HL-60 (cell line): ENCODE data around the gene RXRG.

ENCODE experiments used
- DNase-seq, 2 experiments: peaks; one replicate each; pipeline ENCODE4 v3.0.0-alpha.2; 2010 to 2020; ENCODE audit warnings: low read depth in 1 of 2, low spot score in 1 of 2
- H3K27ac ChIP-seq: fragments of 250-450 bp; sonication (Bioruptor Pico); replicated peaks from 2 replicates; pipeline ENCODE4 v1.5.1; 2020; ENCODE audit warnings: mild to moderate bottlenecking, moderate library complexity
- H3K27me3 ChIP-seq: fragments of 250-450 bp; sonication (Bioruptor Pico); 2 replicates; pipeline ENCODE4 v1.5.1; 2021; ENCODE audit warnings: mild to moderate bottlenecking, moderate library complexity; ENCODE audit not compliant: insufficient read depth, poor library complexity, severe bottlenecking
- H3K4me3 ChIP-seq: replicated peaks from 2 replicates; pipeline ENCODE4 v1.5.1; 2011; ENCODE audit warnings: mild to moderate bottlenecking, control low read depth, low read length; ENCODE audit not compliant: insufficient read depth
- GABPA ChIP-seq: IDR thresholded peaks from 2 replicates; pipeline ENCODE4 v1.6.1; 2012; ENCODE audit warnings: low read depth
- POLR2AphosphoS5 ChIP-seq: IDR thresholded peaks from 2 replicates; pipeline ENCODE4 v1.6.1; 2012; ENCODE audit warnings: low read depth
- SPI1 ChIP-seq: IDR thresholded peaks from 2 replicates; pipeline ENCODE4 v1.6.1; 2012; ENCODE audit warnings: low read depth, mild to moderate bottlenecking, borderline replicate concordance
- TF ChIP-seq, protein P1 (sequence below): IDR thresholded peaks from 2 replicates; pipeline ENCODE4 v1.6.1; 2012; ENCODE audit warnings: low read depth; ENCODE audit not compliant: insufficient replicate concordance
- TF ChIP-seq, protein P2 (sequence below): IDR thresholded peaks from one replicate; pipeline ENCODE4 v1.5.1; 2011; ENCODE audit warnings: low read length, control low read depth, inconsistent platforms; ENCODE audit not compliant: insufficient read depth

RXRG gene

DNA sequence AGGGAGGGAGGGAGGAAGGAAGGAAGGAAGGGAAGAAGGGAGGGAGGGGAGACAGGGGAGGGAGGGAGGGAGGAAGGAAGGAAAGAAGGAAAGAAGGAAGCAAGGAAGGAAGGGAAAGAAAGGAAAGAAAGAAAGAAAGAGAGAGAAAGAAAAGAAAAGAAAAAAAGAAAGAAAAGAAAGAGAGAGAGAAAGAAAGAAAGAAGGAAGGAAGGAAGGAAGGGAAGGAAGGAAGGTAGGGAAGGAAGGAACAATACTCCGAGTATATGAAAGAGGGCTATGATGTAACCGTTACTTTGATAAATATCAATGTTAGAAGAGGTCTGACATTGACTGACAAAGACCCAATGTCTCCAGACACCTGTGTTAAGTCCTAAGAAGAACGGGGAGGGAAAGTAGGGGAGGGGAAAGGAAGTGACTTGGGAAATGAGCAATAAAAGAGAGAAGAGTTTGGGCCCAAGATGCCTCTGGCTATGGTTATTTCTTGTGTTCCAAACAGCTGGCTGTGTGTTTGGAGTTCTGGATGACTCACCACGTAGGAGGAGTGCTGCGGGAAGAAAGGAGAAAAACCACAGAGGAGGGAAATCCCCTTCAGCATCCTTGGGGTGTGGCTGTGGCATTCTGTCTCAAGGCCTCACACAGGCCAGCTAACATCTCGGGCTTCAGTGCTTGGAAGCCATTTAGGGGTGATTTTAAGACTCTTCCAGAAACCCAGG is 37.0 kb upstream of the RXRG start:
- no peak overlapping the region for H3K4me3 ChIP-seq
- peaks cover under 1% of the 10 kb centered on the region for H3K27me3 ChIP-seq
- DNase-seq: no peak
- no peak overlapping the region for H3K27ac ChIP-seq
- TF ChIP-seq, protein P1, sequence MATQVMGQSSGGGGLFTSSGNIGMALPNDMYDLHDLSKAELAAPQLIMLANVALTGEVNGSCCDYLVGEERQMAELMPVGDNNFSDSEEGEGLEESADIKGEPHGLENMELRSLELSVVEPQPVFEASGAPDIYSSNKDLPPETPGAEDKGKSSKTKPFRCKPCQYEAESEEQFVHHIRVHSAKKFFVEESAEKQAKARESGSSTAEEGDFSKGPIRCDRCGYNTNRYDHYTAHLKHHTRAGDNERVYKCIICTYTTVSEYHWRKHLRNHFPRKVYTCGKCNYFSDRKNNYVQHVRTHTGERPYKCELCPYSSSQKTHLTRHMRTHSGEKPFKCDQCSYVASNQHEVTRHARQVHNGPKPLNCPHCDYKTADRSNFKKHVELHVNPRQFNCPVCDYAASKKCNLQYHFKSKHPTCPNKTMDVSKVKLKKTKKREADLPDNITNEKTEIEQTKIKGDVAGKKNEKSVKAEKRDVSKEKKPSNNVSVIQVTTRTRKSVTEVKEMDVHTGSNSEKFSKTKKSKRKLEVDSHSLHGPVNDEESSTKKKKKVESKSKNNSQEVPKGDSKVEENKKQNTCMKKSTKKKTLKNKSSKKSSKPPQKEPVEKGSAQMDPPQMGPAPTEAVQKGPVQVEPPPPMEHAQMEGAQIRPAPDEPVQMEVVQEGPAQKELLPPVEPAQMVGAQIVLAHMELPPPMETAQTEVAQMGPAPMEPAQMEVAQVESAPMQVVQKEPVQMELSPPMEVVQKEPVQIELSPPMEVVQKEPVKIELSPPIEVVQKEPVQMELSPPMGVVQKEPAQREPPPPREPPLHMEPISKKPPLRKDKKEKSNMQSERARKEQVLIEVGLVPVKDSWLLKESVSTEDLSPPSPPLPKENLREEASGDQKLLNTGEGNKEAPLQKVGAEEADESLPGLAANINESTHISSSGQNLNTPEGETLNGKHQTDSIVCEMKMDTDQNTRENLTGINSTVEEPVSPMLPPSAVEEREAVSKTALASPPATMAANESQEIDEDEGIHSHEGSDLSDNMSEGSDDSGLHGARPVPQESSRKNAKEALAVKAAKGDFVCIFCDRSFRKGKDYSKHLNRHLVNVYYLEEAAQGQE: no peak
- TF ChIP-seq SPI1 (no peak), POLR2AphosphoS5 (no peak), GABPA (no peak)
- TF ChIP-seq, protein P2, sequence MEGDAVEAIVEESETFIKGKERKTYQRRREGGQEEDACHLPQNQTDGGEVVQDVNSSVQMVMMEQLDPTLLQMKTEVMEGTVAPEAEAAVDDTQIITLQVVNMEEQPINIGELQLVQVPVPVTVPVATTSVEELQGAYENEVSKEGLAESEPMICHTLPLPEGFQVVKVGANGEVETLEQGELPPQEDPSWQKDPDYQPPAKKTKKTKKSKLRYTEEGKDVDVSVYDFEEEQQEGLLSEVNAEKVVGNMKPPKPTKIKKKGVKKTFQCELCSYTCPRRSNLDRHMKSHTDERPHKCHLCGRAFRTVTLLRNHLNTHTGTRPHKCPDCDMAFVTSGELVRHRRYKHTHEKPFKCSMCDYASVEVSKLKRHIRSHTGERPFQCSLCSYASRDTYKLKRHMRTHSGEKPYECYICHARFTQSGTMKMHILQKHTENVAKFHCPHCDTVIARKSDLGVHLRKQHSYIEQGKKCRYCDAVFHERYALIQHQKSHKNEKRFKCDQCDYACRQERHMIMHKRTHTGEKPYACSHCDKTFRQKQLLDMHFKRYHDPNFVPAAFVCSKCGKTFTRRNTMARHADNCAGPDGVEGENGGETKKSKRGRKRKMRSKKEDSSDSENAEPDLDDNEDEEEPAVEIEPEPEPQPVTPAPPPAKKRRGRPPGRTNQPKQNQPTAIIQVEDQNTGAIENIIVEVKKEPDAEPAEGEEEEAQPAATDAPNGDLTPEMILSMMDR: no peak

DNA sequence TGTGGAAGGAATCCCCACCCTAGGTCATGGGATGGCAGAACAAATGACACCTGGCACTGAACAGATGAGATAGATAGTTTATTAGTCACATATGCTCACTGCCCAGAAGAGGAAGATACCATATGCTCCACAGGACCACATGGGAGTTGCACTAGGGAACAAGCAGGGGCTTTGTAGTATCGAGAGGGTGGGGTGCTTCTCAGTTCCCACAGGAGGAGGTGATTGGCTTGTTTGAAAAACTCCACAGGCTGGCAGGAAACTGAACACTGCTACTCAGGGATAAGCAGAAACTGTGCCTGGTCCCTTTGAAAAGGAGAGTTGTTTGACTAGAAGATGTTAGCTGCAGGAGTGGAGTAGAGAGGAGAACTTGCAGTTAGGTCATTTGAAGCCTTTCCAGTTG is 31.9 kb upstream of the RXRG start:
- DNase-seq: no peak
- no peak overlapping the region for H3K27ac ChIP-seq
- no peak overlapping the region for H3K4me3 ChIP-seq
- TF ChIP-seq POLR2AphosphoS5 (no peak), GABPA (no peak), SPI1 (no peak)
- TF ChIP-seq, protein P2: no peak
- TF ChIP-seq, protein P1: no peak
- H3K27me3 ChIP-seq: no peaks in the 10 kb centered on the region

DNA sequence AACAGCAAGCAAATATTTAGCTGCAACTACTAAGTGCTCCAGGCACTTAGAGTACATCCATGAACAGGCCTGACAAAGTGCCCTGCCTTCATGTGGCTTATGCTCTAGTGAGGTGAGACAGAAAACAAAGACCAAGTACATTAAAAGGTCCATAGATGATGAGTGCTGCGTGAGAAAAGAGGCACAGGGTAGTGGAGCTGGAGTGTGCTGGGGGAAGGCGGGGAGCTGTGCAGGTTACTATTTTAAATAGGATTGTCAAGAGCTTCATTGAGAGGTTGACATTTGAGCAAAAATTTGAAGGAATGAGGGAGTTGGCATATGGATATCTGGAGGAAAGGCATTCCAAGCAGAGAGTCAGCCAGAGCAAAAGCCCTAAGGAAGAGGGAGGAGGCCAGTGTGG is 29.3 kb upstream of the RXRG start:
- TF ChIP-seq, protein P1: no peak
- TF ChIP-seq, protein P2: no peak
- TF ChIP-seq GABPA (no peak), POLR2AphosphoS5 (no peak), SPI1 (no peak)
- H3K4me3 ChIP-seq: no peak overlapping the region
- no peak for DNase-seq
- H3K27ac ChIP-seq: no peak overlapping the region
- no peaks in the 10 kb centered on the region for H3K27me3 ChIP-seq
